Esophagus mucosa (tissue), 1 donor: ENCODE data around the gene NAV3. TPM values are rescaled to one million over a fixed set of nuclear protein-coding genes. Genes with fewer than 3 reads are reported as not detected.
"Not testable (repeated sequence)": the region's sequence is repeated elsewhere in the genome, so short reads cannot be mapped to it uniquely, and the experiment has no call there.

Experiments
- ATAC-seq: fragments of 200-7000 bp; cut with Tn5 transposase; one replicate; pipeline ENCODE4 v1.9.1; 2020
- total RNA-seq: library from RNA; stranded (reverse); gene quantifications from one replicate; pipeline ENCODE4 v1.2.4, GENCODE V29; 2023
- donor health status: DM: yes; HTN: yes; CAD: no.

The NAV3 gene
- total RNA-seq, 1 donor from 2014 or later: 0.52 TPM

GRCh38 chr12:78198896-78199295 lies 368.2 kb downstream of the NAV3 start:
- ATAC-seq: no peak

DNA sequence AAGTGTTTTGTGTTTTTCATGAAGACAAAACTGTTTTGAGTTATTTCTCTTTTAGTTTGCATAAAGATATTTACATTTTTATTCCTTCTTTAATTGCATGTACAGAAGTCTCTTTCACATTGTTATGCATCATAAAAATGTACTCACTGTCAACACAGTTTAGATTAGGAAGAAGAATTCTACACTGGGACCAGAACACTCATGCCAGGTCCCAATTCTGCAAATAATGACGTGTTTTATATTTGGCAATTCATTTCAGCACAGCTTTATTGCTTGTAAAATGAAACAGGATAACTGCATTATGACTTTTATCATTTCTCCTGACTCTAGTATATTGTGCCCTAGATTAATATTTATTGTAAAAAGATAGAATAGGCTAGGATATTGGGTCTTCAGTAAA lies 369.2 kb downstream of the NAV3 start:
- no peak for ATAC-seq

DNA sequence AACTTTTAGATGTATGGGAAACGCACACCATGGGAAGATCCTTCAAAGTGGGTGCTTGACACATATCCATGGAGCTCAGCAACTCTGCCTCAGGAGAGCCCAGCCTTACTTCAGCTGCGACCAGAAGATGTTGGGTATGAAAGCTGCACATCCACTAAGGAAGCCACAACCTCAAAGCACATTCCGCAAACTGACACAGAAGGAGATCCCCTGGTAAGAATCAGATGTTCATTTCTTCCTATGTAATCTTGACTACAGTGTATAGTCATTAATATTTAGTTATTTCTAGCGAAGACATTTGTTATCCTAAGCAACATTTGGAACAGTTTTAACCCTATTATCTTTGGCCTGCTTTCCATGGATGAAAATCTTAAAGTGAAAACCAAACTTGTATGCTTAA lies 374.2 kb downstream of the NAV3 start:
- ATAC-seq: no peak

- ATAC-seq: no peak
These were observed 377.4 kb downstream of the NAV3 start for GRCh38 chr12:78208092-78208491.

GRCh38 chr12:78209846-78210505 lies 379.3 kb downstream of the NAV3 start:
- no peak for ATAC-seq

DNA sequence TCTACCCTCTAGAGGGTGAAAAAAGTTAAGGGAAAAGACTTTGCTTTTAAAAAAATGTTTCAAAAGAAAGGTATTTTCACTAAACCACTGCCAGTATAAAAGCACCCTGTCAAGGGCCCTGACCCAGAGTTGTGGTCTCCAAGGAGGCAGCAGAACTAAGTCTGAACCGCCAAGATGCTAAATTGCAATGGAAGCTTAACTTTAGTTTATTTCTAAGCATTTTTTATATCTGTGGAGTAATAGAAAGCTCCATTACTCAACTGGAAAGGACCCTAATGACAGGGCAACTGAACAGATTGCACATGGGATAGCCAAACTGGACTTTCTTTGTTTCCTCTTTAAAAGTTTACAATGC lies 379.8 kb downstream of the NAV3 start:
- ATAC-seq: no peak

GRCh38 chr12:78210894-78211302 lies 380.2 kb downstream of the NAV3 start:
- ATAC-seq: no peak

- no peak for ATAC-seq
These were observed 390.1 kb downstream of the NAV3 start for GRCh38 chr12:78220811-78221210.

DNA sequence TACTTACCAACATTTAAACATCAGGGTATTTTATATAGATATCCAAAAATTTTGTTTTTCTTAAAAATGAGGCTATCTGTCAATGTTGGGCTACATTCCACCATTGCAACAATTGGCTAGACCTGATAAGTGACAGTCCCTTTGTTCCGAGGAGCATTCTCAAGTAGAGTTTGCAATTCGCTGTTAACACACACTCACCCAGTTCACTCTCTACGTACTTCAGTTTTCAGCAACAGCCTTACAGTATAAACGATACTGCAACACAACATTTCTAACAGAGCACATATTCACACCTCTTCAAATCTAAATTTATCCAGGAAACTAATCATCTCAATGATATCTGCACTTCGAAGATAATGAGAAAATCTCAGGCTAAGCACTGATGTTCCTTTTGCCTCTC lies 393.5 kb downstream of the NAV3 start:
- no peak for ATAC-seq

DNA sequence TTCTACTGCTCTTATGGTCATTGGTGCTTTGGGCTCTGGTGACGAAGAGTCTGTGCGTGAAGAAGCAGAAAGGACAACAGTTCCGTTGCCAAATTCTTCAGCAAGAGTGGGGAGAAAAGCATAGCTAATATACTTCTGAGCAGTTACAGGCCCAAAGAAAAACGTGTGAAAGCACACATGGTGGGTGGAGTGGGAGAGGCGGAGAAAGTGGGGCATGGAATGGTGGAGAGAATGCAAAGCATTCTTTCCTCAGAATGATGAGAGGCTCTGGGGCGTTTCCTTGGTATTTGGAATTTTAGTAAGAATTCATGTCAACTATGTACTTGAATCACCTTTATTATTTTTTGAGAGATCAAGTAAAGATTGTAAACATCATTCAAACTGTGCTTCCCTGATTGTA lies 396.1 kb downstream of the NAV3 start:
- ATAC-seq: no peak

GRCh38 chr12:78229591-78230101 lies 399.0 kb downstream of the NAV3 start:
- ATAC-seq: peak; percentile 49

DNA sequence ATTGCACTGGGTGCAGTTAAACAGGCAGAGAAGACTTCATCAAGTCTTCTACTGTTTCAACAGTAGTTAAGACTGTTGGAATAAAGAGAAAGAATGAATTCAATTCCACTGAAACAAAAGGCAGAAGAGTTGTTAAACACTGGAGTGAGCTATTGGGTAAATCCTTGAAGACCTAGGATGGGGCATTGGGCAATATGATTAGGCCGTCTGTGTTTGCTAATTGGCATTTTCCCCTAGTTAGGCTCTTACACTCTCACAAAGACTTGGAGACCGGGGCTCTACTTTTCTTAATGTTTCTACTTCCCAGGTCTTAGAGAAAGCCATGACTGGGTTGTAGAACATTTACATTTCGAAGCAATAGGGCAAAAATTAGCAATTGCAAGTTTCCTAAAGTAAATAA lies 402.1 kb downstream of the NAV3 start:
- ATAC-seq: no peak

GRCh38 chr12:78236264-78236663 lies 405.6 kb downstream of the NAV3 start:
- ATAC-seq: no peak

DNA sequence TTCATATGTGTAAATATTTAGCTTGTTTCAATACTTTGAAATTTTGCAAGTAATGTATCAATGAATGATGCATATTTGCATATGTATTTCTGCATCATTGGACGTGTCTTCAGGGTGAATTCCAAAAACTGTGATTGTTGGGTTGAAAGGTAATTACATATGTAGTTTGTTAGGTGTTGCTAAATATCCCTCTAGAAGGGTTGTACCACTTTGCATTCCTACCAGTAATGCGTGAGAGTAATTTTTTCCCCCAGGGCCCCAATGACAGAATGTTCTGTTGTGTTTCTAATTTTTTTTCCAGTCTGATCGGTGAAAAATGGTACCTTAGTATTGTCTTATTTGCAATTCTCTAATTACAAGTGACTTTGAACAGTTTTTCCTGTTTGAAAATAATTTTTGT lies 408.9 kb downstream of the NAV3 start:
- ATAC-seq: no peak

DNA sequence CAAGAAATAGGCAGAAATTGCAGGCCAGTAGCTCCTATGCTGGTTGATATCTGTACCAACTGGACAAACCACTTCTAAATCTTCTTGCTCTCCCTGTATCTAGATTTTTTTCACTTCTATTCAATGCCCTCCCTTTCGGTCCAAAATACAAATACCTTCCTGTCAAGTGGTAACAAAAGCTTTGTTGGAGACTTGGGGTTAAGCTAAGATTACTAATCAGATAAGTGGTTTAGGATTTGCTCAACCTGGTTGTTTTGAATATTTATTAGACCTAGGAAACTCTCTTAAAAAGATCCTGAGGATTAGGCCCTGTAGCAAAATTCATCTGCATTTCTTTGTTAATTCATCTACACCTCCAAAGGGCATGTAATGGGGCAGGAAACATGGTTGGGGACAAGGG lies 410.1 kb downstream of the NAV3 start:
- ATAC-seq: no peak

DNA sequence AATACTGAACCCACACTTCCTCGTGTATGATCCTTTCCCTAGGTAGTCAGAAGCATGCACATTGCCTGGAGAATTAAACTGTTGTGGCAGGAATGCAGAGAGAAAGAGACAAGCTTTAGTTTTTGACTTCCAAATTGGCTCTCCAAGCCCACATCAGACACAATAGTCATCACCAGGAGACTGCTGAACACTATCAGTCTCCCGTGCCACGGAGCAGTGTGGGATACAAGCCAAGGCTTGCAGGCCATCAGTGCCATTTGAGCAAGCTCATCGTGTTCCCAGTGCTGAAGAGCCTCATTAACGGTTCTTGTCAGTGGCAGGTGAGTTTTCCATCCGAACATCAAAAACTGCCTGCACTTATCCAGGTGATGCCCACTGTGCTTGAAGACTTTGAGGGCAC lies 410.8 kb downstream of the NAV3 start:
- no peak for ATAC-seq

DNA sequence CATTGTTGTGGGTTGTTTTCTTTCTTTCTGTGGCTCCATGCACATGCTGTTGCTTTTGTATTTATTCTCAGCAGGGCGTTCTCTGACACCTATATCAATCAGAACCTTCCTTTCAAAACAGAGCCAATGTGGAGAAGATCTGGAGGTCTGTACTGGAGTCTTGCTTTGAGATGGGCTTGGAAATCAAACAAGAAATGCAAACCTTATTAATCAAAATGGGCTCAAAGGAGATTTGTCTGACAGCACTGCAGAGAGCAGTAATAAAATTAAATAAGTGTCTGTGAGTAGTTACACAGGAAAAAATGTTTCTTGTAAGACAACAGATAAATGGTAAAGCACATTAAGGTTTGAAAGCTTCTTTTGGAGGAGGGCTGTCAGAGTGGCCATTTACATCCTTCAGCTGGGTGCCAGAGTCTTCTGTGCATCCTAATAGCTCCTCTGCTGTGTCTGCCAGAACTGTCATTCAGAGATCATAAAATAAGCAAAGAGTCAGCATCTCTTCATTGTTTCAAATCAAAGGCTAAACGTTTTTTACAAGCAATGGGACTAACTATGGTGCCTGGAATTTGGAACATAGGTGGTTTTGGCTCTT lies 414.3 kb downstream of the NAV3 start:
- ATAC-seq: no peak

- ATAC-seq: no peak
These were observed 417.6 kb downstream of the NAV3 start for GRCh38 chr12:78248321-78248720.

- no peak for ATAC-seq
These were observed 418.9 kb downstream of the NAV3 start for GRCh38 chr12:78249578-78249977.

- ATAC-seq: not testable (repeated sequence)
These were observed 427.0 kb downstream of the NAV3 start for GRCh38 chr12:78257662-78258061.

DNA sequence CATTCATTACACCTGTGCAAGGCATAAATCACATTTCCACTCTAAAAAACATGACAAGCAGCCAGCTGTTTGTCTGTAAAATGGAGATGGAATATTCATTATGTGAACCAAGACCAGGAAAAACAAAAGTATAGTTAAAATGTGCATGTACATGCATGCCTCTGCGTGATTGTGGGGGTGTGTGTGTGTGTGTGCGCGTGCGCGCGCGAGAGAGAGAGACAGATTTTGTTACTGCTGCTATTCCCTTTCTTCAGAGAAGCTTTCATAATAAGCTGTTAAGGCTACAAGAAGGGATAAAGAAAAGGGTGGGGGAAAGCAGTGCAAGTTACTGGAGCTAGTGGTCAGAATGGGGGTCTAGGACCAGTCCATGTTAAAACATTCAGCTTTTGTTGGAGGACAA lies 430.3 kb downstream of the NAV3 start:
- ATAC-seq: no peak

GRCh38 chr12:78261901-78262300 lies 431.2 kb downstream of the NAV3 start:
- ATAC-seq: no peak
